Activated CD8-positive, alpha-beta T cell treated with anti-CD3 and anti-CD28 coated beads, Interleukin-2, amount 10 ng/mL, durations not matched to agents 7 days and 5 days (primary cell): ENCODE data around the gene PLA2G1B. TPM values are rescaled to one million over a fixed set of nuclear protein-coding genes. Genes with fewer than 3 reads are reported as not detected.

Experiments used
- ATAC-seq: fragments of 150-1000 bp; cut with Tn5 transposase; one replicate; pipeline ENCODE4 v1.10.0; 2021; ENCODE audit warnings: moderate library complexity
- CTCF ChIA-PET: fragments of 350-600 bp; sonication (Branson Sonifier 250); formaldehyde crosslinking; loops from one replicate; lab custom pipeline; 2021; ENCODE audit warnings: antibody characterized with exemption; lab: Charles Lee
- POLR2A ChIA-PET: fragments of 350-600 bp; sonication (Branson Sonifier 250); formaldehyde crosslinking; loops from one replicate; lab custom pipeline; 2021; ENCODE audit warnings: antibody characterized with exemption; lab: Charles Lee
- DNase-seq: peaks from one replicate; pipeline ENCODE4 v3.0.0-alpha.2; 2020
- H3K27ac Mint-ChIP-seq: one replicate; pipeline ENCODE4 v1.8.0; 2021; ENCODE audit warnings: mild to moderate bottlenecking, mixed read lengths
- H3K27me3 Mint-ChIP-seq: one replicate; pipeline ENCODE4 v1.8.0; 2021; ENCODE audit warnings: low read depth, mixed read lengths
- H3K36me3 Mint-ChIP-seq: one replicate; pipeline ENCODE4 v1.8.0; 2021; ENCODE audit warnings: low read depth, mixed read lengths
- H3K4me1 Mint-ChIP-seq: one replicate; pipeline ENCODE4 v1.8.0; 2021; ENCODE audit warnings: low read depth, mixed read lengths
- H3K4me3 Mint-ChIP-seq: one replicate; pipeline ENCODE4 v1.8.0; 2021; ENCODE audit warnings: mild to moderate bottlenecking, mixed read lengths
- H3K9me3 Mint-ChIP-seq: one replicate; pipeline ENCODE4 v1.8.0; 2022; ENCODE audit warnings: mixed read lengths; ENCODE audit not compliant: insufficient read depth
- total RNA-seq, 2 experiments: library from RNA; stranded (reverse); gene quantifications; one replicate each; pipeline ENCODE4 v1.2.3, GENCODE V29; 2021

PLA2G1B gene
- total RNA-seq, 2 experiments from 2014 or later: not detected

- POLR2A ChIA-PET: interaction anchor here (1.3 to 3.4 kb wide), 2 partner anchors 29 to 30 kb away, joined by 5 to 17 read pairs; partner anchors contain the start of genes RNU4-1 and RNU4-2
- H3K4me3 Mint-ChIP-seq: no peak overlapping the region
- CTCF ChIA-PET: interaction anchor here (0.9 kb wide), 1 partner anchor 18 kb away, joined by 3 read pairs; no protein-coding TSS in a partner anchor
- no peaks in the 10 kb centered on the region for H3K27me3 Mint-ChIP-seq
- peaks cover 20% of the 10 kb centered on the region for H3K4me1 Mint-ChIP-seq
- no peaks in the 10 kb centered on the region for H3K36me3 Mint-ChIP-seq
- ATAC-seq (no peak), DNase-seq (no peak)
- H3K27ac Mint-ChIP-seq: no peak overlapping the region
- no peaks in the 10 kb centered on the region for H3K9me3 Mint-ChIP-seq
Observed at GRCh38 chr12:120321382-120322202, 6.0 kb downstream of the PLA2G1B start.

- Mint-ChIP-seq H3K4me3 (peak overlapping the region; percentile 83), H3K27me3 (no peaks in the 10 kb centered on the region), H3K4me1 (peaks cover 13% of the 10 kb centered on the region), H3K36me3 (no peaks in the 10 kb centered on the region), H3K27ac (peak overlapping the region; percentile 86), H3K9me3 (no peaks in the 10 kb centered on the region)
- ChIA-PET POLR2A (interaction anchor here (0.8 to 9.3 kb wide), 6 partner anchors 9 to 200 kb away, joined by 3 to 107 read pairs (median 6); partner anchors contain the start of genes RNU4-1, RNU4-2, RPLP0 and SIRT4), CTCF (interaction anchor here (0.7 to 5.7 kb wide), 9 partner anchors 9 to 381 kb away, joined by 3 to 51 read pairs (median 4); partner anchors contain the start of genes PXN, RNU4-1, RNU4-2 and SIRT4)
- peak; percentile 100 for DNase-seq
- ATAC-seq: peak; percentile 100
Observed at GRCh38 chr12:120317224-120318105, 10.1 kb downstream of the PLA2G1B start.

- Mint-ChIP-seq H3K4me3 (peak overlapping the region; percentile 83), H3K36me3 (no peaks in the 10 kb centered on the region), H3K27ac (peak overlapping the region; percentile 86), H3K9me3 (no peaks in the 10 kb centered on the region), H3K27me3 (no peaks in the 10 kb centered on the region), H3K4me1 (peaks cover 13% of the 10 kb centered on the region)
- ATAC-seq: no peak
- CTCF ChIA-PET: interaction anchor here (0.7 to 5.7 kb wide), 8 partner anchors 10 to 382 kb away, joined by 3 to 51 read pairs (median 4); partner anchors contain the start of genes PXN, RNU4-1, RNU4-2 and SIRT4
- no peak for DNase-seq
- POLR2A ChIA-PET: interaction anchor here (0.9 to 9.3 kb wide), 4 partner anchors 10 to 25 kb away, joined by 5 to 107 read pairs (median 6); partner anchors contain the start of genes RNU4-1, RNU4-2 and SIRT4
Observed at GRCh38 chr12:120316798-120317223, 10.8 kb downstream of the PLA2G1B start.

- Mint-ChIP-seq H3K4me1 (peaks cover 13% of the 10 kb centered on the region), H3K36me3 (no peaks in the 10 kb centered on the region)
- POLR2A ChIA-PET: interaction anchor here (9.3 kb wide), 1 partner anchor 22 kb away, joined by 107 read pairs; the partner anchor contains the start of genes RNU4-1 and RNU4-2
Observed at GRCh38 chr12:120314220-120314619, 13.4 kb downstream of the PLA2G1B start.

GRCh38 chr12:120301962-120302815, 25.4 kb downstream of the PLA2G1B start, which contains the start of gene SIRT4:
Gene SIRT4 (plus strand): TSS chr12:120302321. CDS start chr12:120303562, 1,241 bp downstream.
- H3K4me3 Mint-ChIP-seq: peak within 1 kb of the TSS; percentile 90
- POLR2A ChIA-PET: interaction anchor here (0.6 to 4.4 kb wide), 5 partner anchors 10 to 136 kb away, joined by 4 to 159 read pairs (median 5); partner anchors contain the start of genes COX6A1, RNU4-1, RNU4-2 and RPLP0
- CTCF ChIA-PET: interaction anchor here (0.6 to 3.9 kb wide), 28 partner anchors 8 to 384 kb away, joined by 3 to 54 read pairs (median 3); partner anchors contain the start of genes MLEC, PLA2G1B, RNU4-1 and RNU4-2
- peak; percentile 99 for ATAC-seq
- peaks cover 9% of the 10 kb centered on the region for H3K4me1 Mint-ChIP-seq
- DNase-seq: peak; percentile 96
- H3K27me3 Mint-ChIP-seq: no peaks in the 10 kb centered on the region
- H3K27ac Mint-ChIP-seq: peak within 1 kb of the TSS; percentile 78
- peaks cover 1% of the 10 kb centered on the region for H3K36me3 Mint-ChIP-seq
- H3K9me3 Mint-ChIP-seq: no peaks in the 10 kb centered on the region

More at GRCh38 chr12:120314220-120314619, 13.4 kb downstream of the PLA2G1B start:
- H3K27me3 Mint-ChIP-seq: no peaks in the 10 kb centered on the region
- DNase-seq (no peak), ATAC-seq (no peak)
- H3K4me3 Mint-ChIP-seq: no peak overlapping the region
- H3K27ac Mint-ChIP-seq: no peak overlapping the region
- CTCF ChIA-PET: interaction anchor here (0.8 to 5.7 kb wide), 2 partner anchors 11 to 86 kb away, joined by 3 to 51 read pairs; partner anchors contain the start of gene SIRT4
- no peaks in the 10 kb centered on the region for H3K9me3 Mint-ChIP-seq

- Mint-ChIP-seq H3K27me3 (no peaks in the 10 kb centered on the region), H3K4me3 (no peak within 1 kb of the TSS), H3K9me3 (no peaks in the 10 kb centered on the region), H3K4me1 (peaks cover 5% of the 10 kb centered on the region), H3K36me3 (no peaks in the 10 kb centered on the region), H3K27ac (no peak within 1 kb of the TSS)
- DNase-seq: peak; percentile 88
- ATAC-seq: peak; percentile 50
- POLR2A ChIA-PET: interaction anchor here (0.6 to 5.4 kb wide), 44 partner anchors 7 to 746 kb away, joined by 3 to 329 read pairs (median 10); partner anchors contain the start of genes BICDL1, COQ5, COX6A1 and MLEC
- CTCF ChIA-PET: interaction anchor here (1.4 to 6.6 kb wide), 8 partner anchors 9 to 176 kb away, joined by 3 to 89 read pairs (median 9); partner anchors contain the start of genes PXN, RPLP0 and SIRT4
Observed at GRCh38 chr12:120292661-120293531, 34.7 kb downstream of the PLA2G1B start, which contains the start of gene RNU4-1. Gene RNU4-1 (minus strand): TSS chr12:120293237.

GRCh38 chr12:120292411-120292660, 35.2 kb downstream of the PLA2G1B start:
- DNase-seq (no peak), ATAC-seq (peak; percentile 17)
- POLR2A ChIA-PET: interaction anchor here (0.7 to 5.4 kb wide), 38 partner anchors 8 to 395 kb away, joined by 3 to 329 read pairs (median 13); partner anchors contain the start of genes BICDL1, COQ5, COX6A1 and MLEC
- no peaks in the 10 kb centered on the region for H3K27me3 Mint-ChIP-seq
- CTCF ChIA-PET: interaction anchor here (1.4 to 6.6 kb wide), 8 partner anchors 10 to 176 kb away, joined by 3 to 89 read pairs (median 9); partner anchors contain the start of genes PXN, RPLP0 and SIRT4
- no peaks in the 10 kb centered on the region for H3K9me3 Mint-ChIP-seq
- H3K36me3 Mint-ChIP-seq: no peaks in the 10 kb centered on the region
- no peak overlapping the region for H3K4me3 Mint-ChIP-seq
- peaks cover 5% of the 10 kb centered on the region for H3K4me1 Mint-ChIP-seq
- H3K27ac Mint-ChIP-seq: no peak overlapping the region

- ATAC-seq (peak; percentile 17), DNase-seq (no peak)
- Mint-ChIP-seq H3K4me1 (peaks cover 5% of the 10 kb centered on the region), H3K36me3 (no peaks in the 10 kb centered on the region), H3K27me3 (peaks cover 6% of the 10 kb centered on the region), H3K4me3 (no peak overlapping the region), H3K27ac (peak overlapping the region; percentile 77), H3K9me3 (no peaks in the 10 kb centered on the region)
- POLR2A ChIA-PET: interaction anchor here (0.6 to 5.4 kb wide), 62 partner anchors 9 to 1737 kb away, joined by 3 to 329 read pairs (median 6); partner anchors contain the start of genes BICDL1, COX6A1, PLA2G1B and POP5
- CTCF ChIA-PET: interaction anchor here (0.8 to 6.6 kb wide), 9 partner anchors 11 to 90 kb away, joined by 3 to 89 read pairs (median 5); partner anchors contain the start of genes PXN, RPLP0 and SIRT4
Observed at GRCh38 chr12:120290609-120291305, 36.8 kb downstream of the PLA2G1B start.
